ENCODE data around the gene LIG1.

Gene LIG1

DNA sequence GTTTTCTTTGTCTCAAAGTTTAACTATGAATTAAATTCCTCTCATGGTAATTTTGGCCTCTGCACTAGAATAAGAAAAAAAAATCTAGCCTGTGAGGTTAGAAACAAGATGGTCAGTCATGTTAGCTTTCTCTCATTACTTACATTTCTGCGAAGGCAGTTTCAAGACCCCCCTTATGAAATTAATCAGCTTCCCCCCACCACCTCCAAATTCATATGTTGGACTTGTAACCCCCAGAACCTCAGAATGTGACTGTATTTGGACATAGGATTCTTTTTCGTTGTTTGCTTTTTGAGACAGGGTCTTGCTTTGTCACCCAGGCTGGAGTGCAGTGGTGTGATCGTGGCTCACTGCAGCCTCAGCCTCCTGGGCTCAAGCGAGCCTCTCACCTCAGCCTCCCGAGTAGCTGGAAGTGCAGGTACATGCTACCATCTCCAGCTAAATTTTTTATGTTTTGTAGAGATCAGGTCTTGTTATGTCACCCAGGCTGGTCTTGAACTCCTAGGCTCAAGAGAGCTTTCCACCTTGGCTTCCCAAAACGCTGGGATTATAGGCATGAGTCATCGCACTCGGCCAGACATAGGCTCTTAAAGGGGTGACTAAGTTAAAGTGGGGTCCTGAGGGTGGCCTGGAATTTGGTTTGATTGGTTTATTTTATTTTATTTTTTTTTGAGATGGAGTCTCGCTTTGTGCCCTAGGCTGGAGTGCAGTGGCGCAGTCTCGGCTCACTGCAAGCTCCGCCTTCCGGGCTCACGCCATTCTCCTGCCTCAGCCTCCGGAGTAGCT lies 61.0 kb downstream of the LIG1 start:
- H3K9me3 ChIP-seq (ENCODE audit: control insufficient read depth, insufficient read depth, low read length) = no peaks in the 10 kb centered on the region
- no peaks in the 10 kb centered on the region for H3K36me3 ChIP-seq (ENCODE audit: control insufficient read depth, low read length)
- peaks cover 22% of the 10 kb centered on the region for H3K4me1 ChIP-seq (ENCODE audit: control insufficient read depth, low read length)
- TF ChIP-seq, protein P1, sequence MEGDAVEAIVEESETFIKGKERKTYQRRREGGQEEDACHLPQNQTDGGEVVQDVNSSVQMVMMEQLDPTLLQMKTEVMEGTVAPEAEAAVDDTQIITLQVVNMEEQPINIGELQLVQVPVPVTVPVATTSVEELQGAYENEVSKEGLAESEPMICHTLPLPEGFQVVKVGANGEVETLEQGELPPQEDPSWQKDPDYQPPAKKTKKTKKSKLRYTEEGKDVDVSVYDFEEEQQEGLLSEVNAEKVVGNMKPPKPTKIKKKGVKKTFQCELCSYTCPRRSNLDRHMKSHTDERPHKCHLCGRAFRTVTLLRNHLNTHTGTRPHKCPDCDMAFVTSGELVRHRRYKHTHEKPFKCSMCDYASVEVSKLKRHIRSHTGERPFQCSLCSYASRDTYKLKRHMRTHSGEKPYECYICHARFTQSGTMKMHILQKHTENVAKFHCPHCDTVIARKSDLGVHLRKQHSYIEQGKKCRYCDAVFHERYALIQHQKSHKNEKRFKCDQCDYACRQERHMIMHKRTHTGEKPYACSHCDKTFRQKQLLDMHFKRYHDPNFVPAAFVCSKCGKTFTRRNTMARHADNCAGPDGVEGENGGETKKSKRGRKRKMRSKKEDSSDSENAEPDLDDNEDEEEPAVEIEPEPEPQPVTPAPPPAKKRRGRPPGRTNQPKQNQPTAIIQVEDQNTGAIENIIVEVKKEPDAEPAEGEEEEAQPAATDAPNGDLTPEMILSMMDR (IDR thresholded peaks at IDR 0.05; ENCODE audit: low read depth, low read length, poor library complexity, severe bottlenecking) = no peak
- no peak for TF ChIP-seq EZH2phosphoT487 (IDR thresholded peaks at IDR 0.05; ENCODE audit: borderline replicate concordance, low read length)
- H3K9me2 ChIP-seq (replicated peaks; ENCODE audit: control insufficient read depth, low read length) = no peaks in the 10 kb centered on the region
- no peaks in the 10 kb centered on the region for H4K20me1 ChIP-seq (ENCODE audit: control insufficient read depth, insufficient read depth, low read depth, low read length)
- H3K4me2 ChIP-seq (ENCODE audit: low read length) = no peak overlapping the region
- H3K27ac ChIP-seq (ENCODE audit: low read depth, low read length) = no peak overlapping the region
- H3K27me3 ChIP-seq (ENCODE audit: control insufficient read depth, low read length) = no peaks in the 10 kb centered on the region
- no peak overlapping the region for H3K4me3 ChIP-seq (ENCODE audit: low read length)
- H3F3A ChIP-seq (ENCODE audit: control insufficient read depth, insufficient read depth) = 0 out of 2 replicates have a peak, but pooled peaks cover 2% of the 10 kb centered on the region
- no peaks in the 10 kb centered on the region for H3K79me2 ChIP-seq (ENCODE audit: control insufficient read depth, low read length)

DNA sequence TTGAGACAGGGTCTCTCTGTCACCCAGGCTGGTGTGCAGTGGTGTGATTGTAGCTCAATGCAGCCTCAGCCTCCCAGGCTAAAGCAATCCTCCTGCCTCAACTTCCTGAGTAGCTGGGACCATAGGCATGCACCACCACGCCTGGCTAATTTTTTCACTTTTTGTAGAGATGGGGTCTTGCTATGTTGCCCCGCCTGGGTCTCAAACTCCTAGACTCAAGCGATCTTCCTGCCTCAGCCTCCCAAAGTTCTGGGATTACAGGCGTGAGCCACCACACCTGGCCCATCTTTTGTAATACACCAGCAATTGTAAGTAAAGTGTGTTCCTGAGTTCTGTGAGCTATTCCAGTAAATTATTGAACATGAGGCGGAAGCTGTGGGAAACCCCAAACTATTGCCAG lies 66.2 kb downstream of the LIG1 start:
- peaks cover 30% of the 10 kb centered on the region for H3K4me1 ChIP-seq (ENCODE audit: control insufficient read depth, low read length)
- no peaks in the 10 kb centered on the region for H3K27me3 ChIP-seq (ENCODE audit: control insufficient read depth, low read length)
- no peak overlapping the region for H3K4me3 ChIP-seq (ENCODE audit: low read length)
- no peaks in the 10 kb centered on the region for H3K9me3 ChIP-seq (ENCODE audit: control insufficient read depth, insufficient read depth, low read length)
- no peaks in the 10 kb centered on the region for H4K20me1 ChIP-seq (ENCODE audit: control insufficient read depth, insufficient read depth, low read depth, low read length)
- no peaks in the 10 kb centered on the region for H3K9me2 ChIP-seq (replicated peaks; ENCODE audit: control insufficient read depth, low read length)
- H3K27ac ChIP-seq (ENCODE audit: low read depth, low read length) = no peak overlapping the region
- no peak for TF ChIP-seq EZH2phosphoT487 (IDR thresholded peaks at IDR 0.05; ENCODE audit: borderline replicate concordance, low read length)
- TF ChIP-seq, protein P1 (IDR thresholded peaks at IDR 0.05; ENCODE audit: low read depth, low read length, poor library complexity, severe bottlenecking) = no peak
- H3K79me2 ChIP-seq (ENCODE audit: control insufficient read depth, low read length) = no peaks in the 10 kb centered on the region
- no peaks in the 10 kb centered on the region for H3K36me3 ChIP-seq (ENCODE audit: control insufficient read depth, low read length)
- no peaks in the 10 kb centered on the region for H3F3A ChIP-seq (ENCODE audit: control insufficient read depth, insufficient read depth)
- no peak overlapping the region for H3K4me2 ChIP-seq (ENCODE audit: low read length)

DNA sequence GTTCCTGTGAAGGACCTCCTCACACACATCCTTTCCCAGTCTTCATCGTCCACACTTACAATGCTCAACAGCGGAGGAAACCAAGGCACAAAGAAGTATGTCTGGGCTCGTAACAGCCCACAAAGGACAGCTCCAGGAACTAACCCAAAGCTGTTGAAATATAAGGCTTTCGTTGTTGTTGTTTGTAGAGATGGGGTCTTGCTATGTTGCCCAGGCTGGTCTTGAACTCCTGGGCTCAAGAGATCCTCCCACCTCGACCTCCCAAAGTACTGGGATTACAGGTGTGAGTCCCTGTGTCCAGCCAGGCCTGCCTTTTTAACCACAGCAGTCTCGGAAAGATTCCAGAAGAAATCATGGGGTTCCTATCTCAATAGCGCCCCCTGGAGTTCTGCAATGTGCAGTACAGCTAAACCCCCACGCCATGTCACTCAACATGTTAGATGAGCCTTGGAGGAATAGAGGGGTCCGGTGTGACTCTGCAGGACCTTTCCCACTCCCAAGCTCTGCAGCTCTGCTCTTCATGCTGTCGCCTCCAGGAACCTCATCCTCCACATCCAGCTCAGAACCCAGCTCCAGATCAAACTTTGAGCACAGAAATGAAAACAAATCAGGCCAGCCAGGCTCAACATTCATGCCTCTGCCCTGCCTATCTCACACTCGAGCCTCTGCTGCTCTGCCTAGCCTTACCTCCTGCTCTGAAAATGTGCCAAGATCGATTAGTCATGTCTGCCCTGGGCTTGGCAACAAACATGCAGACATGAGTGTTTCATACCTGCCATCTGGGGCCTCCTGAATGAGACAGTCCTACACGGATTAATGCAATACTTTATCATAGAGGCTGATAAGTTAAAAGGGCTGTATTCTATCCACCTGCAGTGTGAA lies 67.0 kb downstream of the LIG1 start:
- TF ChIP-seq, protein P1 (IDR thresholded peaks at IDR 0.05; ENCODE audit: low read depth, low read length, poor library complexity, severe bottlenecking) = peak; percentile 97
- TF ChIP-seq EZH2phosphoT487 (IDR thresholded peaks at IDR 0.05; ENCODE audit: borderline replicate concordance, low read length) = no peak
- no peaks in the 10 kb centered on the region for H3K27me3 ChIP-seq (ENCODE audit: control insufficient read depth, low read length)
- H4K20me1 ChIP-seq (ENCODE audit: control insufficient read depth, insufficient read depth, low read depth, low read length) = no peaks in the 10 kb centered on the region
- H3K79me2 ChIP-seq (ENCODE audit: control insufficient read depth, low read length) = no peaks in the 10 kb centered on the region
- no peak overlapping the region for H3K27ac ChIP-seq (ENCODE audit: low read depth, low read length)
- peak overlapping the region; percentile 42 for H3K4me3 ChIP-seq (ENCODE audit: low read length)
- no peaks in the 10 kb centered on the region for H3K36me3 ChIP-seq (ENCODE audit: control insufficient read depth, low read length)
- H3K4me2 ChIP-seq (ENCODE audit: low read length) = peak overlapping the region; percentile 55
- H3K9me2 ChIP-seq (replicated peaks; ENCODE audit: control insufficient read depth, low read length) = no peaks in the 10 kb centered on the region
- H3K4me1 ChIP-seq (ENCODE audit: control insufficient read depth, low read length) = peaks cover 26% of the 10 kb centered on the region
- H3K9me3 ChIP-seq (ENCODE audit: control insufficient read depth, insufficient read depth, low read length) = no peaks in the 10 kb centered on the region
- no peaks in the 10 kb centered on the region for H3F3A ChIP-seq (ENCODE audit: control insufficient read depth, insufficient read depth)

Data from DOHH2 (cell line).